ENCODE measurements around the gene TMEM45A.
"Not testable (repeated sequence)": the region's sequence is repeated elsewhere in the genome, so short reads cannot be mapped to it uniquely, and the experiment has no call there.

Gene TMEM45A

DNA sequence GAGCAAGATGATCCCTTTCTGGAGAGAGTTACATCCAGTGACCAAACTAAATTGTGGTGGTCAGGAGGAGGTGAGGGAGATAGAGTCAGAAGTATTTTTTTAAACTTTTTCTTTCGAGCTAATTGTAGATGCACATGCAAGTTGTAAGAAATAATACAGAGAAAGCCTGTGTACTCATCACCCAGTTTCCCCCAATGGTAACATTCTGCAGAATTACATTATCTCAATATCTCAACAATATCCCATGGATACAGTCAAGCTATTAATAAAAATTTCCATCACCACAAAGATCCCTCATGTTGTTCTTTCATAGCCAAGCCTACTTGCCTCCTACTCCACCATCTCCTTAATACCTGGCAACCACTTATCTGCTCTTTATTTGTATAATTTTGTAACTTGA lies 3.3 kb upstream of the TMEM45A start:
- DNase-seq: no peak

DNA sequence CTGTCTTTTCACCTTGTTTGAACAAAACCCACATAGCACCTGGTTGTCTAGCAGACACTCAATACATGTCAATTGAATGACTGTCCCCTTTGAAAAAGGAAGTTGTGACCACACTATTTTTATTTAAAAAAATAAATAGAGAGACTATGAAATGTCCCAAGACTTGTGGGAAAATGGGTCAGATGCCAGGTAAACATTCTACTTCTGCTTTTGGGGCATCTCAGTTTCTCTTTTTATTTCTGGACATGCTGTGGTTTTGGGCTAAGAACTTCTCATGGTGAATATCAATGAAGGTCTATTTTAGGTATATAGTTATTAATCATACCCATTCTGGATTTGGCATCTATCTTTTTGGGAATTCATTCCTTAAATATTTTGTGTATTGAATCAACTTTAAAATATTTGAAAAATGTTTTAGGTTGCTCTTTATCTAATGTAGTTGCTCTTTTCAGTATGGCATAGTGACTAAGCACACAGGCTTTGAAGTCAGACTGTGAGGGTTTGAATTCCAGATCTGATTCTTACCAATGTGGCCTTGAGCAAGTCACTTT lies 4.4 kb downstream of the TMEM45A start:
- DNase-seq: no peak

- no peak for DNase-seq
These were observed 7.2 kb downstream of the TMEM45A start for GRCh38 chr3:100499651-100500050.

DNA sequence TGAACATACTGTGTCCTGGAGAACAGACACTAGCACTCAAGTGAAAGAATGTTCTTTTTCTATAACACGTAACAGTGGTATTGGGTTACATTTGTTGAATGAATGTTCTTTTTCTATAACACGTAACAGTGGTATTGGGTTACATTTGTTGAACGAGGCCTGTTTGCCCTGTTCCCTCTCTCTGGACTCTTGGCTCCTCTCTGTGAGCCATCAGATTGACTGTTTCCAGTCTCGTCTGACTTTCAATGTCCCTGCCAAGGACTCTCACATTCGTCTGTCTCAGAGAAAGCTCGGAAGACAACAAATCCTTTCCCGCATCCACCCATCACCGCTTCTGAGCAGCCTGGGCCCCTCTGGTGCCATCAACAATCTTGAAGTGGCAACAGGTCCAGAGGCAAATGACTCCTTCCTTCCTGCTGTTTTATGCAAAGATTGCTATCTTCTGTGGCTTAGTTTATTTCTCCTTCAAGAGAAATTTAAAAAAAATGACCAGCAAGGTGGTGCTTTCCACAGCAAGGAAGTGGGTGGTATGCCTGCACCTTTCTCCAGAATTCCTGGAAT lies 8.0 kb downstream of the TMEM45A start:
- no peak for DNase-seq

- DNase-seq: no peak
These were observed 11.0 kb downstream of the TMEM45A start for GRCh38 chr3:100503448-100503847.

DNA sequence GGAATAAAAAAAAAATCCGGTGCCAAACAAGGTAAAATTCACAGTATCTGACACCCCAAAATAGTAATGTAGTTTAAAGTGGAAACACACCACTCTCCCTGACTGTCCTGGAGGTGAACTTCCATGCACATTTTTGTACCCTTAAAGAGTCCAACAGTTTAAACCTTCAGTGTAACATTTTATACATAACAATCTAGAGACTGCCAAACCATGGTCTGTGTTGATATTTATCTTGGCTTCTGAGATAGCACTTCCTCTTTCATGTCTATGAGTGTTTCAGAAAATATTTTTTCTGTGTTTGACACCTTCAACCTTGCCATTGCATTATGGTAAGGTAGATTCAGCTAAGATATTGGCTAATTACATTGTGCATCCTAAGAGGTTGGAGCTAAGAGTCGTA lies 13.9 kb downstream of the TMEM45A start:
- DNase-seq: no peak

DNA sequence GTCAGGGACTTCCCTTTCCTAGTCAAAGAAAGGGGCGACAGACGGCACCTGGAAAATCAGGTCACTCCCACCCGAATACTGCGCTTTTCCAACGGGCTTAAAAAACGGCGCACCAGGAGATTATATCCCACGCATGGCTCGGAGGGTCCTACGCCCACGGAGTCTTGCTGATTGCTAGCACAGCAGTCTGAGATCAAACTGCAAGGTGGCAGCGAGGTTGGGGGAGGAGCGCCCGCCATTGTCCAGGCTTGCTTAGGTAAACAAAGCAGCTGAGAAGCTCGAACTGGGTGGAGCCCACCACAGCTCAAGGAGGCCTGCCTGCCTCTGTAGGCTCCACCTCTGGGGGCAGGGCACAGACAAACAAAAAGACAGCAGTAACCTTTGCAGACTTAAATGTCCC lies 17.4 kb downstream of the TMEM45A start:
- DNase-seq: not testable (repeated sequence)

DNA sequence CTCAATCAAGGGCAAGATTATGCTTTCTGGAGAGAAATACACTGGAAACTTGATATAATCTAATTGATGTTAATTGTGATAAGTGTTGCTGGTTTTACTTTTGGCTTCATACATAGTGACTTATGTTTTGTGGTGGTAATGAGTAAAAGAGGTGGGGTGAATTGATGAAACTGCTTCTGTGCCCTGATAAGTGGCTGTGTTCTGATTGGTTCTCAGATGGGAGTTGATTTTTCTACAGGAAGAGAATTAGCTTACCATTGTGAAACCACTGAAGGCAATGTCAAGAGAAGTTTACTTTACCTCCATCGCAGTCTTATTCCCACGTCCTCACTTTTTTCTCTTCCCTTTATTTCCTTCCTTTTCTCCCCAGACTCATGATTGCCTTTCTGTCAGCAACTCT lies 23.8 kb downstream of the TMEM45A start:
- no peak for DNase-seq

GRCh38 chr3:100516838-100517237 lies 24.4 kb downstream of the TMEM45A start:
- DNase-seq: no peak

GRCh38 chr3:100517276-100517675 lies 24.9 kb downstream of the TMEM45A start:
- no peak for DNase-seq

DNA sequence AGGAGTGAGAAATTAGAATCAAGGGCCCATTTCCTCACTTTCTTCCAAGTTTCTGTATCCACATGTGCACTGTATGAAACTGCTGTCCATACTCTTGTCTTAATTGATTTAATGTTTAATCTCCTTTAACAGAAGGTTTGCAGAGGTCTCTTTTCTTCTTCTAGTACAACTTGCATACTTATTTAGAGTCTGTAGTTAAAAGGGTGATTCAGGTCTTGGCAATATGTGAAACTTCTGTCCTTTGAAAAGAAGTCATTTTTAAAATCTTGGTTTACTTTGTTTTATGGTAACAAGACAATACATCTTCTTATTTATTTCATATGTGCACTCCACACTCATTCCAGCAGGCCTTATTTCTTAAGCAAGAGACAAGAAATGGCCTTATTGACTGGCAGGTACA lies 25.8 kb downstream of the TMEM45A start:
- DNase-seq: no peak

DNA sequence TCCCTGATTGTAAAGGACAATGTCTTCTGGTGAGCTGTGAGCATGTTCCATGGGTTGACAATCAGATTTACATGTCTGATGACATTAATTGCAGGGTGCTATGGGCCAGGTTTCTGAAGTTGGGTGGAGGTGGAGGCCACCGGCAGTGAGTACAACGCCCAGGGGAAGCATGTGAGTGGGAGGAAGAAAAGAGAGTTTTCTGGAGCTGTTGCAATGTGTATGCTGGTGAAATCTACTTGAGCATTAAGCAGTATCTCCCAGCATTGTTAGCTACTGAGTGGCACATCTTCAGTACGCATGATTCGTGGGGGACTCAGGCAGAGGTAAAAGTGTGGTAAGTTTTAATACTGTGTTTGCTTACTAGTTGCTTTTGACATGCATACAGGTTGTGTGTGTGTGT lies 26.6 kb downstream of the TMEM45A start:
- no peak for DNase-seq

DNA sequence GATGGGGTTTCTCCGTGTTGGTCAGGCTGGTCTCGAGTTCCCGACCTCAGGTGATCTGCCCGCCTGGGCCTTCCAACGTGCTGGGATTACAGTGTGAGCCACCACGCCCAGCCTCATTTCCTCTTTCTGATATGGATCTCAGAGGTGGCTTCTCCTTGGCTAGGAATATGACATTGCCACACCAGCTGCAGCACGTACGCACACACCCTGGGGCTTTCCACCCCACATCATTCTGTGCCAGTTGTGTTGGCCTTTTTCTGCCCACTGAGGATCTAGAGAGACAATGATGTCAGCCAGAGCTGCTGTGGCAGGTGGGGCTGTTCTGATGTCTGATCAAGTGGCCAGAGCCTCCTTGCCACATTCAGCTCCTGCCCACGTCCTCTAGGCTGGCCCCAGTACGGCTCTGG lies 29.0 kb downstream of the TMEM45A start:
- DNase-seq: no peak

DNA sequence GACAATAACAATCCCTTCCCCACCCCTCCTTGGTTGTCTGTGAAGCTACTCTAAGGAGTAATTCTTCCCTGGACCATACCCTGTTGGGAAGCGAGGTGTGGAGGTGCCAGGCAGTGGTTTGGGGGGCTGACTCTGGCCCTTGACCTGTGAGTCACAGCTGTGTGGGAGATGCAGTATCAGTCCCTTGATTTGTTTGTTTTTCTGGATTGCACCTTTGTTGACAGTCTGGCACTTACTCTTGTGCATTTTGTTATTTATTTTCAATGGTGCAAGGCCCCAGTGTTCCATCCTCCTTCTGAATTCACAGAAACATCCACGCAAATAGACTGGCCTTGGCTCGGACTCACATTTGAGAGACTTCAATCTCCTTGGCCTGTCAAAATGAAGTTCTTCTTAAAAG lies 29.7 kb downstream of the TMEM45A start:
- DNase-seq: no peak

DNA sequence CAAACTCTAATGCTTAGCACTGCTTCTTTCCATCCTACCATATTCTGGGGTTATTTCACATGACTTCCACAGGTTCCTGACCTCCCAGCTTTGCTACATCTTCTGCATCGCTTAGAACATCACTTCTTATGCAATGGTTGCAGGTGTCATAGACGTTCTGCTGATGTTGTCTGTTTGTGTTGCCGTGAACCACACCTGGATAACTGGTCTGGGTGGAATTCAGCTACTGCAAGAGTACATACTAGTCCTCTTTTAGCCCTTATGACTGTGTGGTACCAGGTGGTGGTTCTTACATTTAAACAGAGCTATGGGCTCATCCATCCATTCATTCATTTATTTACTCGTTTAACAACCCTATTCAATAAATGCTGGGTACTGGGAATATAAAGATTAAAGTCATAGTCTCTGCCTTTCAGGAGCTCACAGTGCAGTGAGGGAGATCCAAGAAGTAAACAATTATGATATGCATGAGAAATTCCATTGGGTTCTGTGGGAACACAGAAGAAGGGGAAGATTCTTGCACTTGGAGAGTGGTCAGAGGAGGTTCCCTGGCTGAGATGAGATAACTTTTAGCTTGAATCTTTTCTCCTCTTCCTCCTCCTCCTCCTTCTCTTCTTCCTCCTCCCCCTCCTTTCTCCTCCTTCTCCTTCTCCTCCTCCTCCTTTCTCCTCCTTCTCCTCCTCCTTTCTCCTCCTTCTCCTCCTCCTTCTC lies 30.8 kb downstream of the TMEM45A start:
- no peak for DNase-seq

DNA sequence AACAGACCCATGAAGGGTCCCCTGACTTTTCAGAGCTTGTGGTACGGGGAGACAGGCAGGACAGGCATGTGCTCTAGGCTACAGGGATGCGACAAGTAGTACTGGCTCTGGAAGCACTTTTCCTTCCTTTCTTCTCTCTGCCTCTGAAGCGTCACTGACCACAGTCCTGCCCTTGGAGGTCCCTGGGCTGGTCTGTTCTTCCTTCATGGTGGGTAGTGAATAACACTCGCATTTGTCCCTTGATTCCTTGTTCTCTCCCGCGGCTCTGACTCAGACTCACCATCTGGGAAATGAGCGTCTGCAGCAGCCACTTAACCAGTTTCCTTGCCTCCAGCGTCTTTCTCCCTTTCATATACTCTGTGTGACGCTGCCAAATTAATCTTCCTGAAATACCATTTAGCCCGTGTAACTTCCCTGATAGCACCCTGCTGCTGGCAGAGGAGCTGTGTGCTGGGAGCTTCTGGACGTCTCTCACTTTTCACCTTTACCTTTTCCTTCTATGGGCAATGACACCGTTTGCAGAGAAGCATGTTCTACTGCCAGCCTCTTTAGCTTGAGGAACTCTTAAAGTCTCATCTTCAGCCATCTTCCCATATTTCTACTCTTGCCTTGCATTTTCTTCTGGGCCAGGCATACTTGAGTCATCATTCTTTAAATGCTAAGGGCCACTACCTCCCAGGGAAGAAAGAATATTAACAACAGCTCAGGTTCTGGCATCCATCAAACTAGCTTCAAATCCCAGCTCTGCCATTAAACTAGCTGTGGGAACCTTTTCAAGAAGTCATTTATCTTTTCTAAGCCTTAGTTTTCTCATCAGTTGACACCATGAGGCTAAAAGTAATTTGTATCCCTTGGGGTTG lies 33.6 kb downstream of the TMEM45A start:
- DNase-seq: no peak

DNA sequence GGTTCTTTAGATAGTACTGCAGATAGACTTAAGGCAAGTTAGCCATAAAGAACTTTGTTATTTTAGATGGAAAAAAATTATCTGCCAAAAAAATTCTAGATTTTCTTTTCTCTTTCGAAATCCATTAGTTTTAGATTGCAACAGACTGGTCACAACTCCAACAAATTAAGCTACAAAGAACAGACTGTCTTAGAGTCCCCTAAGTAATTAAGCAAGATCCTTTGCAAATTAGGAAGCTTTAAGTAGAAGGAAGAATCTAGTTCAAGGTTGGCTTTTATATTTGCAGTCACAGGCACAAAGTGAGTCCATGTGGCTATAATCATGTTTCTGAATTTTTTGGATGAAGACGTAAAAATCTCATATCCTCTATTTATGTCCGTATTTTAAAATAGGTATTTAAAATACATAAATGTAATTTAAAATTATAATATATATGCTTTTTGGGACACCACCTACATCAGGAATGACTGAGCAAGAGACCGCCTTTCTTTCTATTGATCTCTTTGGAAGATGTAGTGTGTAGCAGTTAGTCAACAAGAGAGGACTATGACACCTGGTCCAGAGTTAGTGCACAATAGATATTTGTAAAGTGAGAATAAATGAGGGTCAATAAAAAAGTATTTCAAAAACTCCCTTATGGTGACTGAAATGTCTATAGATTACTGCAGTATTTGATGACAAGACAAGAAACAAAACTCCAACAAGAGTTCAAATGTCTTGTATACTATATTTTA lies 34.4 kb downstream of the TMEM45A start:
- no peak for DNase-seq

GRCh38 chr3:100527347-100527735 lies 34.9 kb downstream of the TMEM45A start:
- DNase-seq: no peak

DNA sequence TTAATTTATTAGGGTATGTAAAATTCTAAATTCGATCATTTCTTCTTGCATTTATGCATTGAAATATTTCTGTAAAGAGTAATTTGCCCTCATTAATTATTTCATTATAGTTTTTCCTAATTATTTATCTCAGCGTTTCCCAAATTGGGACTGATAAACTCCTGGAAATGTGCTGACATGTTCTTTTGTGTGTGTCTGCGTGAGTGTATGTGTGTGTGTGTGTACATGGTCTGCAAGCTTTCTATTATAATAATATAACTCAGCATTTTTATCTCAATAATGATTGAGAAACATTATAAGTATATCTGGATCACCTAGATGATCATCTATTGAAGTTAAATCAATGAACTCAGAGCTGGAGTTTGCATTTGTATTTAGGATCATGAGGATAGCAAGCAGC lies 38.7 kb downstream of the TMEM45A start:
- no peak for DNase-seq

DNA sequence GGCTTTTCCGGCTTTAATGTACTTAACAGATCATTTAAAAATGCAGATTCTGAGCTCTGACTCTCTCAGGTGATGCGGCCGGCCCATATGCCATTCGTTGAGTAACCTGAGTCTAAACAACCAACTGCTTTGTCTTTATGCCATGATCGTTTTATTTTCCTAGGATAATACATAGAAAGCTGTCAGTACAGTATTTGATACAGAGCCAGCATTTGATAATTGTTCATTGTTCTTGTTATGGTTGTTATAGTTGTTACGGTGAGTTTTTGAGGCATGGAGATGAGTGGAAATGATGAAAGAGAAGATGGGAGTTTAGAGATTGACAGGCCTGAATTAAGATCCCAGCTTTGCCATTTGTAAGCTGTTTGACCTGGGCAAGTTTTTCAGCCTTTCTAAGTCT lies 40.0 kb downstream of the TMEM45A start:
- DNase-seq: no peak

DNA sequence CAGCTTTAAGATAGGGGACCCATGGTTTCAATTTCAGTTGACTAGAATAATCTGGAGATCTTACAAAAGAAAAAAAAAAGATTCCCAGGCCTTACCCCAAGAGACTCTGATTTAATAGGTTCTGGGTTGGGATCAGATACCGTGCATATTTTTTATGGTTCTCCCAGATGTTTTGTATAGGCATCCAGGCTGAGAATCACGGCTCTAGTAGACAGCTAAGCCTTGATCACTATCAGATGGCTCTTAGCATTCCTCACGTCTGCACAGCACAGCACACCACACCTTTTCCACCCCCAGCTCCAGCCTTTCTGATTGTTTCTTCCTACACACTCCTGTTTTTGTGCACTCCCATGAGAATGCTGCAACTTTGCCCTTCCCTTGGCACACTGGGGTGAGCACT lies 40.8 kb downstream of the TMEM45A start:
- no peak for DNase-seq

DNA sequence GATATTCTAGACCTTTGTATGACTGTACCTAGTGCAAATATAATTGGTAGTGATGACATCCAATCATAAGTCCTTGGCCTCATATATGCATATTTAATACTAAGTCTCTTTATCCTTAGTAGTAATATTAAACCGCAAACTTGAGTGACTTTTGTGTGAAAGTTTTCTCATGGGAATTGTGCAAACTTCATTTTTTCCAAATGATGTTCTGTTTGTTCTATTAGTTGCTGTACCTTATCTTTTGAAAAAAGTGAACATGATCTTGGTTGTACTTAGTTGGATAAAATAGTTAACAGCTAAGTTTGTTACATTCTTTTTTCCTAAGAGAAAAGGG lies 43.2 kb downstream of the TMEM45A start:
- no peak for DNase-seq

DNA sequence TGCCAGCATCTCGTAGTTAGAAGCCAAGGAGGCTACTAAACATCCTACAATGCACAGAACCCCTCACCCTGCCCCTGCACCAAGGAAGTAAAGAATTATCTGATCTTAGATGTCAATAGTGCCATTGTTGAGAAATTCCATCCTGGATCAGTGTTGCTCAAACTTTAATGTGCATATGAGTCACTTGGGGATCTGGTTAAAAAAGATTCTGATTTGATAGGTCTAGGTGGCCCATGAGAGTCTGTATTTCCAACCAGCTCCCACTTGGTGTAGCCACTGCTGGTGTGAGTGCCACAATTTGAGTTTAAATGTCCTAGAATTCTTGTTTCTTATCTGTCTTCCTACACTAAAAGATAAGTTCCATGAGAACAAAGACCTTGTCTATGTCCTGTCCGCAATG lies 43.7 kb downstream of the TMEM45A start:
- DNase-seq: no peak

Data from activated CD8-positive, alpha-beta memory T cell treated with anti-CD3 and anti-CD28 coated beads for 24 hours (primary cell).